ENCODE measurements around the gene SPANXN2. TPM values are rescaled to one million over a fixed set of nuclear protein-coding genes. Genes with fewer than 3 reads are reported as not detected.

Gene SPANXN2
- total and polyA plus RNA-seq, 2 of the 8 experiments (the other 6 are each of a cell fraction or from before 2014, with no cell fraction given), result not detected

- TF ChIP-seq CBX5 (IDR thresholded peaks at IDR 0.05; ENCODE audit: low read depth, low read length) (no peak), RAD21 (IDR thresholded peaks at IDR 0.05 in 1 of 2, conservative IDR thresholded peaks at IDR 0.05 in 1 of 2; ENCODE audit: low read depth in 2 of 2, low read length in 2 of 2) (peak; percentile 29 to 54; a peak in 2 of 4 replicates), E2F6 (IDR thresholded peaks at IDR 0.05) (peak; percentile 69), TBP (IDR thresholded peaks at IDR 0.05; ENCODE audit: low read depth, low read length) (peak; percentile 22; the same call in 1 of the 2 replicates), SAP30 (IDR thresholded peaks at IDR 0.05; ENCODE audit: insufficient read depth, insufficient replicate concordance, low read length) (no peak), SIRT6 (IDR thresholded peaks at IDR 0.05; ENCODE audit: low read length) (no peak), KDM1A (IDR thresholded peaks at IDR 0.05; ENCODE audit: borderline replicate concordance, low read length) (no peak), NANOG (IDR thresholded peaks at IDR 0.05; ENCODE audit: insufficient read depth, low read depth, low read length, poor library complexity, severe bottlenecking) (no peak), SP4 (IDR thresholded peaks at IDR 0.05; ENCODE audit: low read length) (no peak), RFX5 (IDR thresholded peaks at IDR 0.05; ENCODE audit: borderline replicate concordance, low read depth, low read length) (no peak), MAX (IDR thresholded peaks at IDR 0.05) (no peak)
Observed at GRCh38 chrX:143757375-143757774, 36.8 kb upstream of the SPANXN2 start (continued).

Data from H1 (cell line).